Left ventricle myocardium superior (tissue), 1 donor: Measurements from ENCODE around the gene RASGEF1B. TPM values are rescaled to one million over a fixed set of nuclear protein-coding genes. Genes with fewer than 3 reads are reported as not detected.

Experiments
- ATAC-seq: fragments of 200-7000 bp; cut with Tn5 transposase; one replicate; pipeline ENCODE4 v1.9.1; 2020; ENCODE audit warnings: mild to moderate bottlenecking, moderate library complexity
- DNase-seq: peaks from one replicate; pipeline ENCODE4 v3.0.0-alpha.2; 2020
- intact Hi-C: fragments of 100-400 bp; cut with micrococcal nuclease; formaldehyde crosslinking; loops from one replicate; pipeline ENCODE4 v1.11.0; 2022
- long read RNA-seq: library from polyadenylated mRNA; unstranded; transcript quantifications from one replicate; pipeline ENCODE4 v2.0.0, GENCODE V29; 2021
- total RNA-seq: library from RNA; stranded (reverse); fragmentation: NEBNext Ultra II Directional; extraction: Animal tissue kit (Norgen Biotek cat#: 25700); gene quantifications from one replicate; pipeline ENCODE4 v1.2.1, GENCODE V29; 2021
- donor health status: DM: no; HTN: yes; CAD: no; lungs with severe emphysema.

The RASGEF1B gene
- total RNA-seq, result 2.1 TPM
- long read RNA-seq, partial matches to known transcripts, result 0 of 2 reads
- long read RNA-seq, other reads (novel, unspliced or antisense), result 1 of 2 reads

DNA sequence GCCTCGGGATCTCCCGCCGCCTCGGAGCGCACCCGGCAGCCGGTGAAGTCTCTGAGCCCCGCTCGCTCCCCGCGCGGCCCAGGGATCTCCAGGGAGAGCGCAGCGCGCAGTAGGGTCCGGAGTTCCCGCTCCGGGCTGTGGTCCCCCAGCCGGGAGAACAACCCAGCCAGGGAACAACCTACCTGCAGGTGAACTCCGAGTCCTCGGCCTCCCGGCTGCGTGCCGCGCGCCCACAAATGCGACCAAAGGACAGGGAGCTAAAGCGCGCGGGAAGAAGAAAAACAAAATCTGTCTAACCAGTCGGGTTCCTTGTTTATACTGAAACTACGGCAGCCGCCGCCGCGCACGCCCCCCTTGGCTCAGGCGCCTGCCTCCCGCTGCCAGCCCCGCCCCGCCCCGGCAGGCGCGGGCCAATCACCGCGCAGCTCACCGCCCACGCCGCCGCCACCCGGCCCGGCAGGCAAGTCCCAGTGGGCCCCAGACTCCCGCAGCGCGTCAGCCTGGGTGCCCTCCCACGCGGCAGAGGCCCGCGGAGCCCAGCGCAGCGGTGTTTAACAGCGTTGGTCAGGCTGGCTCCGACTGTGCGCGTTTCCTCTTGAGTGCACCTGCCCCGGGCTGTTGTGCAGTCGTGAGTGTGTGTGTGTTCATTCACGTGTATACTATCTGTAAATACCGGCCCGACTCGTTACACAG is at the start of gene RASGEF1B:
RASGEF1B (minus strand) TSS at position 320 of the 693 bp plus-strand sequence. CDS start 12,399 bp downstream, outside the sequence.
- peak; percentile 99 for ATAC-seq
- intact Hi-C loops, result no loop called here

DNA sequence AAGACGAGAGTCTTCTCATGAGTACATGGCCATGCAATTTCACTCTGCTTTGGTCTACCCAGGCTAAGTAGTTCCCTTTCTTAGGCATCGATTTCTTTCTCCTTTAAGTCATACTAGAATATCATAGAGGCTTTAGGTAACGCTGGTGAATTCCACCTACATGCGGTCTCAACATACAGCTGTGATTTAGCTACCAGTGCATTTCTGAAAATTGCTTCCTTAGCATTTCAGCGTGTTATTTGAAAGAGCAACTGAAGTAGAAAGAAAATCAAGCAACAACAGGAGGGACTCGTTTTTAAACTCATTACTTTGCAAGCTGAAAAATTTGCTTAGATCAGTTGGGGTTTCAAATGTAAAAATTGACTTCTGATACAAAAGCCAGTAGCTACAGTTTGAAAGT is 48.1 kb upstream of the RASGEF1B start:
- no peak for ATAC-seq

More for the DNA sequence above, at the start of gene RASGEF1B:
- peak; percentile 95 for DNase-seq

DNA sequence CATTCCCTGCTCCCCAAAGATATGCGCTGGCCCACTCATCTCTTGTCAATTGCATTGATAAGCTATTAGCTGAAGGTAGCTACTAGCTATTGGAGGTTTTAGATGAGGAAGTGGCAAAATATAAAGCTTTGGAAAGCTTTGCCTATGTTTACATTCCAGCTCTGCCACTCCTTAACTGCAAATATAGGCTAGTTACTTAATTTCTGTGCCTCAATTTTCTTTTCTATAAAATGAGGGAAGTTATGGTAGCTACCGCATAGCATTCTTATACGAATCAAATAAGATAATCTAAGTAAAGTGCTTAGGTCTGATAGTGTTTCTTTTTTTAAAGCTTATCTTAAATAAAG is 47.7 kb upstream of the RASGEF1B start:
- intact Hi-C loops, result no loop called here
- ATAC-seq (no peak), DNase-seq (no peak)

More for the DNA sequence above, 48.1 kb upstream of the RASGEF1B start:
- DNase-seq, result no peak
- intact Hi-C loops, result no loop called here

DNA sequence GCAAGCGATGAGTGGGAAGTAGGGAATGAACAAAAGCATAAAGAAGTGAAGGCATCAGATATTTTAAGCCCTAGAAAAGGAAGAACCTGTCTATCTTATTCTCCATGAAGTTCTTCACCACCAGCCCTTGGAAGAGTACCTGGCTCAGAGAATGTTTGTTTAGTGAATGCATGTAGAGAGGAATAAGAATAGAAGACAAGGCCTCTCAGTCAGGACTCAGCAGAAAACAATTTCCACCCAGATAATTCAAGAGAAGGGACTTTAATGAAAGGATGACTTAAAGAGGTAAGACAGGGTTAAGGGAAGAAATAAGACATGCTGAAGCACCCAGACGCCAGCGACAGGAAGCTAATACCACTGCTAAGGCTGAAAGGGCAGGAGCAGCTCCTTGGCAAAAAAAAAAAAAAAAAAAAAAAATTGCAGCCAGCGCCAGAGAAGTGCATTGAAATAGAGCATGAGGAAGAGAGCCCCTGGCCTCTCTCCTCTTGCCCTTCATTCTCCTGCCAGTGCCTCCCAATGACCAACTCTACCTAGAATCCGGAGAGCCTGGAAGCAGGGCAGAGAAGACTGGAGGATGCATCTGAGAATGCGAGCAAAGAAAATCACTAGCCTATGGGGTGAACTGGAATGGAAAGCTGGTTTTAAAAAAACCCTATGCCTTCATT is 47.2 kb upstream of the RASGEF1B start:
- no peak for ATAC-seq
- intact Hi-C loops, result no loop called here
- DNase-seq, result no peak

DNA sequence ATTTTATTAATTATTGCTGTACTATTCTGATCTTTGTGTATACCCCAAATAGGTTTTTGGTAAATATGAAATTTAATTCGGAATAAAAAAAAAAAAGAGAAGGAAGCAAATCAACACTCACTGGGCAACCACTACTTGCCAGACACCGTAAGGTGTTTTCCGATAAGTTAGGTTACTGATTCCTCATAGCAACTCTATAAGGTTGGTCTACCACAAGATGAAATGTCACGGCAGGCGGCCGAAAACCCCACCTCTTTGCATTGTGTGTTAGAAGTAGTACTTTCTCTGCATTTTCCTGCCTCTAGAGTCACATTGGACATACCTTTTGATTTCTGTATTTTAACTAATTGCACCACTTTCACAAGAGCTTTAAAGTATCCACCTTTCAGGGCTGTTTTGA is 44.5 kb upstream of the RASGEF1B start:
- DNase-seq (no peak), ATAC-seq (no peak)
- intact Hi-C loops, result no loop called here

DNA sequence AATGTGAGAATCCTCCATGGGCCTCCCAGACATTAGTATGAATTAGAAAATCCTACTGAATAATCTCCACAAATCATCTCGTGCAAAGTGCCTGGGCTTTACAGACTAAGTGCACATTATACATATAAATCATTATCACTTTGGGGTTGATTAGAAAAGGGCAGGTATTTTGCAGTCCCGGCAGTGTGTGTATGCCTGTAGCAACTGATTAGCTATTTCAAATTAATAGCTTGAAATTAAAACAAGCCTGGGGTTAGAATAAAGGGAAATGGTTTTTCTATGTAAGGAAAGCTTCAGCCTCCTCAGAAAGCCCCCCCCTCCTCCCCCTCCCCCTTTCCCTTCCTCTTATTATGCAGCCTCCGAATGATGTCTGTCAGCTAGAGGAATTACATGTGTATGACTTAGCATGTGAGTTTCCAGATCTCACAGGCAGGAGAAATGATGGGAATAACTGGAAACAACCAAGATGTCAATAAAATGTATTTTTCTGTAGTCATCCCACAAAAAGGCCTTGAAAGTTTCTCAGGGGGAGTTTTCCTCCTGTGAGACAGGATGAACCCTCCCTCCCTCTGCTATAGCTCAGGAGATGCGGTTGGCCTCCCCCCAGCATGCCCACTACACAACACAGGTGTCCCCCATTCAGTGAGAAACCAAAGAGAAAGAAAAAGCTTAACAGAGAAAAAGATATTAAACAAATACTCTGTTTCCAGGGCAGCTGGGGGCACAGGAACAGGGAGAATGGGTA is 41.2 kb upstream of the RASGEF1B start:
- intact Hi-C loops, result no loop called here
- no peak for ATAC-seq
- no peak for DNase-seq

DNA sequence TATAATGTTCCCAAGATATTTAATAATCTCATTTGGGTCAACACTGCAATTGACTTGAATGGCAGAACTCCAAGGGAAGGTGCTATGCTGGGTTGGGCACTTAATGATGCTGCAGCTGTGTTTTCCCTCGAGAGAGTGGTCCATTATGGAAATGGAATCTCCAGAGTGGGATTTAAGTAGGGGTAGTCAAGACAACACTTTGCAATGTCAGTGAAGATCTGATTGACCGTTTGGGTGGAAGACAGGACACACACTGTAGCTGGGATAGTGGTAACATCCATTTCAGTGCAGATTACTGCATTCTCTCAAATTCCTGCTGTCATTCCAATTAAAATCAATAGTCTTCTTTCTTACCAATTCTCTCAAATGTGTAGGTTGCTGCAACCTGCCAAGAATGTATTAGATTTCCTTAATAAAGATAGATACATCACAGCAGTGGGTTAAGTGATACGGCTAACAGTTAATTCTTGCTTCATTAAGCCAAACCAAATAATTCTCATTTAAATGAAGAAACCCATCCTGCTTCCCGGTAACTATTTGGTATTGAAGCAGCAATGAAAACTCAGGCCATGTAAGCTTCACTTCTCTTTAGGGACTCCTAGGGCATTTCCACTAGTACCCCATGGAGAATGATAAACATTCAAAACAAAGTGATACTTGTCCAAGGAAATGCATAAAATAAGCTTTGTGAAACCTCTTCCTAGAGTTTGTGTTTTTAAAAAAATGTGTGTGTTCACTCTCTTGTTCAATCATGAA is 40.5 kb upstream of the RASGEF1B start:
- no peak for ATAC-seq
- intact Hi-C loops, result no loop called here
- no peak for DNase-seq

DNA sequence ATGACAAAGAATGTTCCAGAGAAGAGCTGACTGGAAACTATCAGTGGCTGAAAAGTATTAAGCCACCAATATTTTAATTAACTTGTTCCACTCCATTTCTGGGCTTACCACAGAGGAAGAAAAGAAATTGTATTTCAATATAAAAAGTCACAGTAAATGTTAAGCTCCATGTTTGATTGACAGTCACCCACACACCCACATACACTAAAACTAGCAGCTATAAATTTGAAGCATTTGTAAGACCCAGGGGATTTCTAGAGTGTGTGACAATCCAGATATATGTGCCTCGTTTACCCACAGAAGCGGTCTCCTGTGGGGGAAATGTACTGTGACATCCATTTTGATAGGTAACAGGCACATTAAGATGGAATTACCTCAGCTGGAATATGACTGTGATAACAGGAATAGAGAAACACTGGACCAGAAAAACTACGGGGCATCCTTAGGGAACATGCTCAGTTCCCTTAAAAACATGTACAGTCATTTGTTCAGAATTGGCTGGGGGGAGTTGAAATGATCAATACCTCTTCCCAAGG is 39.0 kb upstream of the RASGEF1B start:
- intact Hi-C loops, result no loop called here
- no peak for DNase-seq
- no peak for ATAC-seq

DNA sequence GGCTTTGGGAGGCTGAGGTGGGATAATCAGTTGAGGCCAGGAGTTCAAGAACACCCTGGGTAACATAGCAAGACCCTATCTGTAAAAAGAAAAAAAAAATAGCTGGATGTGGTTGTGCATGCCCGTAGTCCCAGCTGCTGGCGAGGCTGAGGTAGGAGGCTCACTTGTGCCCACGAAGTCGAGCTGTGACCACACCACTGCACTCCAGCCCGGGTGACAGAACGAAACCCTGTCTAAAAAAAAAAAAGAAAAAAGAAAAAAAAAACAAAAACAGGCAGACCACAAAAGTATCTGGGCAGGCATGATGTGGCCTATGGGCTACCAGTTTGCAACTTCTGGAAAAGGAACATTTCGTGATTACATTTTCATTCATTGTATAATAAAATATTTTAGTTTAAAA is 38.1 kb upstream of the RASGEF1B start:
- ATAC-seq (no peak), DNase-seq (no peak)
- intact Hi-C loops, result no loop called here

DNA sequence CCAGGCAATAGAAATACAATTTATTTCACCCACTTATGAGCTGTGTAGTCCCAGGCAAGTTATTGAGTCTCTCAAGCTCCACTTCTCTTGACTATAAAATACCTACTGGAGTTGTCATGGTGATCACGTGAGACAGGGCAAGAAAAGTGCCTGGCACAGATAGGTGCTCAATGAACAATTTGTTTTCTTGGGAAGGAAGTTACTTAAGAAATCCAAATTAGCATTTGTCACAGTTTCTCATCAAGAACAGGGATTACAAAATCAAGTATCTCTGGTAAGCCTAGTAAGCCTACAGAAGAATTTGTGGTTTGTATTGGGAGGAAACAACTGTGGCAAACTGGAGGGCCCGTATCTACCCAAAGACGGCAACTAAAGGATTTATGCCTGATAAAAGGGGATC is 37.5 kb upstream of the RASGEF1B start:
- ATAC-seq (no peak), DNase-seq (no peak)
- intact Hi-C loops, result no loop called here

DNA sequence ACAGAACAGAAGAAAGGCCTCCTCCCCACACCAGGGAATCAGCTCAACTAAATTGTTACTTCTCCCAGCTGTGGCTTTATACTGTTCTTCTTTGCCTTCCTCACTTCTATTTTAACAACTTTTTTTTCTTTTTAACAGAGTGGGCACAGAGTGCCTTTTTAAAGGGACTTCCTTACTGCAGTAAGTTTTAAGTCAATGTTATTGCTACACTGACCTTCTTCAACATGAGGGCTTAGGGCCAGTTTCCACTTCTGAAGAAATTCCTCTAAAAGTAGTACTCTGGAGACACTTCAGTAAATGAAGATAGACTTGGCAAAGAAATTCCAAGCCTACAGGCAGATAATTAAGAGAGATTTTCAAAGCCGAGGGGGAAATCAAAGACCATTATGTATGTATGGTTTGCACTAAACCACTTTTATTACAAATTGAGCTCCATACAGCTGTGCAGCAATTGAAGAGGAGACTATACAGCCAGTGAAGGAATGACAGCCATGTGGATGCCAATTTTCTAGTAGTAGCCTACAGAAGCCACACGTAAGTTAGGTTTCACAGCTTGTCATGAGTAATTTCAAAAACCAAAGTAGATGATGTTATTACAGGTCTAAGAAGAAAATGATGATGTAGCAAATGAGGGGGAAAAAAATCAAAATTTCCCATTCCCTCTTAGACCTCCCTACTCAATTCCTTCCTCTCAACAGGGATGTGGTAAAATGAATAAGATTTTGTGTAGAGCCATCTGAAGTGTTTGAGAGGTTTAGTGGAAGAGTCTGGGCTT is 36.9 kb upstream of the RASGEF1B start:
- ATAC-seq (no peak), DNase-seq (no peak)
- intact Hi-C loops, result no loop called here

DNA sequence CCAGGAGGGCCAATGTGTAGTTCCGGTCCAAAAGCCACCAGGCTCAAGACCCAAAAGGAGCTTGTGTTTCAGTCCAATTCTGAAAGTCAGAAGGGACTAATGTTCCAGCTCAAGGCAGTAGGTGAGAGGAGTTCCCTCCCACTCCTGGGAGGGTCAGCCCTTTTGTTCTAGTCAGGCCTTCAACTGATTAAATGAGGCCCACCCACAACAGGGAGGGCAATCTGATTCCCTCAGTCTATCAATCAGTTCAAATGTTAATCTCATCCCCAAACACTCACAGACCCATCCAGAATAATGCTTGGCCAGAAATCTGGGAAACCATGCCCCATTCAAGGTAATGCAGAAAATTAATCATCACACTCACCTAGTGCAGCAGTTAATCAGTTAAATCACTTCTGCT is 35.8 kb upstream of the RASGEF1B start:
- DNase-seq, result no peak
- ATAC-seq, result no peak
- intact Hi-C loops, result no loop called here

DNA sequence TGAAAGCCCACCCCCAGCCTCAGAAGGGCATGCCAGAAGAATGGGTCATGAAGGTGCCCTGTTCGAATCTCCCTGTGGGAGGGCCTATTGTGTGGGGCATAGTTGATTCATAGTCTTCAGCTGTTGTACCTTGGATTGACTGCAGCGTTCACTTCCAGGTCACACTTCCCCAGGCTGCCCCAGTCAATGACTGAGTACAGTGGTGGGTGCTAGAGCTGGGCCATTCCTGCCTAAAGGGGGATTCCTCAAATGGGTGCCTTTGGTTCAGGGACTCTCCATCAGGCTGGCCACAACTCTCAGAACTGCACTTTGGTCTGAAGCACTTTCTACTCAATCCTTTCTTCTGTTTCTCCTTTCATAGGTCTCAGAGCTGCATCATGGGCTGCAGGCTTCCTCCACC is 35.0 kb upstream of the RASGEF1B start:
- intact Hi-C loops, result no loop called here
- ATAC-seq, result no peak
- DNase-seq, result no peak

DNA sequence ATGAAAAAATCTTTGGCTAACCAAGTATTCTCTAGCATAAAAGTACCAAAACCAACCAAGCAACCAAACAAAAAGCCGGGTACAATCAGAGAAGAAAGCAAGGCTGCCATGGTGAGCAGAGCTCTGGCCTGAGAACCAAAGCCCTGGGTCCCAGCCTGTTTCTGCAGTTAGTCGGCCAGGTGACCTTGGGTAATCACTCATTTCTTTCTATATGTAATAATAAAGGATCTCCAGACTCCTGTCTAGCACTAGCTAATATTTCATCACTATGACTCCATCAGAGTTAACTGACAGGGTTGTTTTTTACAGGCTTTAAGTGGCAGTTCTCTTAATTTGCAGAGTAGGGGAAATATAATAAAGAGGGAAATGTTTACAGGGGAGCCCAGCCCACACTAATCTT is 34.0 kb upstream of the RASGEF1B start:
- ATAC-seq, result no peak
- DNase-seq, result no peak
- intact Hi-C loops, result no loop called here

DNA sequence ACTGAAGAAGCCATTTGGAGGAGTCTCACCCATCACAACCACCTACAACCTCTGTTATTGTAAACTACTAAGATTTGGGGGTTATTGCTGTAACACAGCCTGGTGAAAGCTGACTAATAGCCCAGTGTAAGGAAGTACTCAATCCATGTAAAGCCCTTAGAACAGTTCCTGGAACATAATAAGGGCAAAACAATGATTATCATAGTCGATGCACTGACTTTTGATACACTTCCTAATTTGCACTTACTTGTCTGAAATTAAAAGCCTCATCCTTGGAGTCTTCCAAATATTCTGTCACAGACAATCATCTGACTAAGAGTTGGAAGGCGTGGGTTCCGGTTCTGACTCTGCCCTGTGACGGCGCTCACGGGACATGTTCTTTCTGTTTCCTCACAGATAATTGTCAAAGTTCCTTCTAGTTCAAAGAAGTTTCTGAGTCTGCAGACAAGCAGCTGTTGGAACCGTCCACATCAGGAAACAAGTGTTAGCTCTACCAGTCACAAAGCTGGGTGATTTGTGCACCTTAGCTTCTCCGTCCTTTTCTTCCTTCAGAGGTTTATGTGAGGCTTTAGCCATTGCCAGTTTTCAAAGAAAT is 33.4 kb upstream of the RASGEF1B start:
- intact Hi-C loops, result no loop called here
- ATAC-seq (peak; percentile 86), DNase-seq (peak; percentile 70)

DNA sequence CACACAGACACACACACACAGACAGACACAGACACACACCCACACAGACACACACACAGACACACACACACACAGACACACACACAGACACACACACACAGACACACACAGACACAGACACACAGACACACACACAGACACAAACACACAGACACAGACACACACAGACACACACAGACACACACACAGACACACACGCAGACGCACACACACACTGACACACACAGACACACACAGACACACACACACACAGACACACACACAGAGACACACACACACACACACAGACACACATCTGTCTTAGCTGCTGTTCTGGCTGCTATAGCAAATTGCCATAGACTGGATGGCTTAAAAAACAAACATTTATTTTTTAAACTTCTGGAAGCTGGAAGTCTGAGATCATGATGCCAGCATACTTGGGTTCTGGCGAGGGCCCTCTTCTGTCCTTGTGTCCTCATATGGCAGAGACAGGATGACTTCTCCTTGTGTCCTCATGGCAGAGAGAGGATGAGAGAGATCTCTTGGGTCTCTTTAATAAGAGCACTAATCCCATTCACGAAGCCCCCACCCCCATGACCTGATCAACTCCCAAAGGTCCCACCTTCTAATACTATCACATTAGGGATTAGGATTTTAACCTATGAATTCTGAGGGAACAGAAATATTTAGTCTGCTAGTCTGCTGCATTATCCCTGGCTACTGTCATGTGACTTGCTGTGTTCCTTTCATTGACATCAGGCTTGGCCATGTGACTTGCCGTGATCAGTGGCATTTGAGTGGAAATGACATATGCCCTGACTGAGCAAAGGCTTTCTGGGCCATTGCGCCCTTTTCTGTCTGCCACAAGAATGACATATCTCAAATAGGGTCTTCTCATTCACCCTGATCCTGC is 32.7 kb upstream of the RASGEF1B start:
- ATAC-seq, result peak; percentile 53
- intact Hi-C loops, result no loop called here
- DNase-seq, result no peak

DNA sequence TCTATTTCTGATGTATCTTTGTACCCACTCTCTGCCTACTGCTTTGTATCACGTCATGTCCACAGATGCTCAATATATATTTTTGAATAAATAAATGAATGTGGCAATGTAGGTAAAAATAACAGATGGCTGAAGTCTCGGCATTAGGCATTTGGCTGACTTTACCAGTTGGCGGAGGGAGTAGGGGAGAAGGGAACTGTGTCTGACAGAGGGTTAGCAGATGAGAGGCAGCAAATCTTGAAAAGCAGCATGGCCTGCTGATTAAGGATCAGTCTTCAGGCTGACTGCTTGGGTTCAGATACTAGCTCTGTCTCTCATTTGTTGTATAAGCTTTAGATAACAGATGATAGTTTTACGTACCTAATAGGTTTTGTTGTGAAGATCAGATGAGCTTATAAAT is 31.9 kb upstream of the RASGEF1B start:
- intact Hi-C loops, result no loop called here
- ATAC-seq, result no peak
- no peak for DNase-seq
